Measurements from ENCODE around the gene HCFC1.
A peak's percentile ranks its signal among the peaks of the same experiment; 100 is the strongest.

The HCFC1 gene

GRCh38 chrX:153967536-153968224, 3.9 kb downstream of the HCFC1 start:
- Mint-ChIP-seq H3K4me3 (peak overlapping the region; percentile 99), H3K27ac (ENCODE audit: low read depth) (peak overlapping the region; percentile 97), H3K36me3 (ENCODE audit: insufficient read depth) (peaks cover 17% of the 10 kb centered on the region), H3K4me1 (peaks cover 24% of the 10 kb centered on the region), H3K27me3 (no peaks in the 10 kb centered on the region), H3K9me3 (no peaks in the 10 kb centered on the region)
- no peak for DNase-seq (ENCODE audit: low spot score in 2 of 2)
- ATAC-seq (replicated peaks; ENCODE audit: extremely low read depth, poor library complexity, severe bottlenecking) = no peak

- peaks cover 16% of the 10 kb centered on the region for H3K36me3 Mint-ChIP-seq (ENCODE audit: insufficient read depth)
- H3K9me3 Mint-ChIP-seq = no peaks in the 10 kb centered on the region
- peak overlapping the region; percentile 99 for H3K4me3 Mint-ChIP-seq
- H3K27me3 Mint-ChIP-seq = no peaks in the 10 kb centered on the region
- DNase-seq (ENCODE audit: low spot score in 2 of 2) = peak in 1 of 2 donors; percentile 38
- peak overlapping the region; percentile 97 for H3K27ac Mint-ChIP-seq (ENCODE audit: low read depth)
- ATAC-seq (replicated peaks; ENCODE audit: extremely low read depth, poor library complexity, severe bottlenecking) = no peak
- peaks cover 24% of the 10 kb centered on the region for H3K4me1 Mint-ChIP-seq
Measured at GRCh38 chrX:153966841-153967535, 4.6 kb downstream of the HCFC1 start.

GRCh38 chrX:153966283-153966688, 5.3 kb downstream of the HCFC1 start:
- DNase-seq (ENCODE audit: low spot score in 2 of 2) (no peak), ATAC-seq (replicated peaks; ENCODE audit: extremely low read depth, poor library complexity, severe bottlenecking) (no peak)
- peak overlapping the region; percentile 99 for H3K4me3 Mint-ChIP-seq
- H3K9me3 Mint-ChIP-seq = no peaks in the 10 kb centered on the region
- peaks cover 15% of the 10 kb centered on the region for H3K36me3 Mint-ChIP-seq (ENCODE audit: insufficient read depth)
- H3K4me1 Mint-ChIP-seq = peaks cover 24% of the 10 kb centered on the region
- peak overlapping the region; percentile 97 for H3K27ac Mint-ChIP-seq (ENCODE audit: low read depth)
- no peaks in the 10 kb centered on the region for H3K27me3 Mint-ChIP-seq

GRCh38 chrX:153965406-153965805, 6.2 kb downstream of the HCFC1 start:
- no peaks in the 10 kb centered on the region for H3K9me3 Mint-ChIP-seq
- peak overlapping the region; percentile 97 for H3K27ac Mint-ChIP-seq (ENCODE audit: low read depth)

GRCh38 chrX:153964105-153964504, 7.5 kb downstream of the HCFC1 start:
- H3K27ac Mint-ChIP-seq (ENCODE audit: low read depth) = no peak overlapping the region
- ATAC-seq (replicated peaks; ENCODE audit: extremely low read depth, poor library complexity, severe bottlenecking) (no peak), DNase-seq (ENCODE audit: low spot score in 2 of 2) (no peak)
- no peaks in the 10 kb centered on the region for H3K27me3 Mint-ChIP-seq
- no peaks in the 10 kb centered on the region for H3K9me3 Mint-ChIP-seq
- H3K36me3 Mint-ChIP-seq (ENCODE audit: insufficient read depth) = peaks cover 15% of the 10 kb centered on the region
- H3K4me1 Mint-ChIP-seq = peaks cover 24% of the 10 kb centered on the region
- H3K4me3 Mint-ChIP-seq = no peak overlapping the region

More at GRCh38 chrX:153965406-153965805, 6.2 kb downstream of the HCFC1 start:
- ATAC-seq (replicated peaks; ENCODE audit: extremely low read depth, poor library complexity, severe bottlenecking) = no peak
- Mint-ChIP-seq H3K4me1 (peaks cover 24% of the 10 kb centered on the region), H3K4me3 (peak overlapping the region; percentile 7), H3K27me3 (no peaks in the 10 kb centered on the region), H3K36me3 (ENCODE audit: insufficient read depth) (peaks cover 16% of the 10 kb centered on the region)
- DNase-seq (ENCODE audit: low spot score in 2 of 2) = no peak

- ATAC-seq (replicated peaks; ENCODE audit: extremely low read depth, poor library complexity, severe bottlenecking) = no peak
- Mint-ChIP-seq H3K27ac (ENCODE audit: low read depth) (no peak overlapping the region), H3K27me3 (no peaks in the 10 kb centered on the region), H3K4me3 (no peak overlapping the region), H3K9me3 (no peaks in the 10 kb centered on the region), H3K4me1 (peaks cover 24% of the 10 kb centered on the region), H3K36me3 (ENCODE audit: insufficient read depth) (peaks cover 15% of the 10 kb centered on the region)
- DNase-seq (ENCODE audit: low spot score in 2 of 2) = no peak
Measured at GRCh38 chrX:153963546-153963945, 8.1 kb downstream of the HCFC1 start.

- no peaks in the 10 kb centered on the region for H3K27me3 Mint-ChIP-seq
- H3K9me3 Mint-ChIP-seq = no peaks in the 10 kb centered on the region
- H3K4me3 Mint-ChIP-seq = no peak overlapping the region
- H3K27ac Mint-ChIP-seq (ENCODE audit: low read depth) = no peak overlapping the region
- H3K36me3 Mint-ChIP-seq (ENCODE audit: insufficient read depth) = peaks cover 18% of the 10 kb centered on the region
- ATAC-seq (replicated peaks; ENCODE audit: extremely low read depth, poor library complexity, severe bottlenecking) (no peak), DNase-seq (ENCODE audit: low spot score in 2 of 2) (no peak)
- H3K4me1 Mint-ChIP-seq = peaks cover 3% of the 10 kb centered on the region
Measured at GRCh38 chrX:153961292-153961691, 10.3 kb downstream of the HCFC1 start.

- Mint-ChIP-seq H3K27ac (ENCODE audit: low read depth) (no peak overlapping the region), H3K4me1 (no peaks in the 10 kb centered on the region), H3K27me3 (no peaks in the 10 kb centered on the region), H3K9me3 (no peaks in the 10 kb centered on the region), H3K4me3 (no peak overlapping the region), H3K36me3 (ENCODE audit: insufficient read depth) (peaks cover 19% of the 10 kb centered on the region)
- ATAC-seq (replicated peaks; ENCODE audit: extremely low read depth, poor library complexity, severe bottlenecking) (no peak), DNase-seq (ENCODE audit: low spot score in 2 of 2) (no peak)
Measured at GRCh38 chrX:153960786-153961185, 10.8 kb downstream of the HCFC1 start.

GRCh38 chrX:153960077-153960476, 11.5 kb downstream of the HCFC1 start:
- DNase-seq (ENCODE audit: low spot score in 2 of 2) = no peak
- Mint-ChIP-seq H3K4me3 (no peak overlapping the region), H3K36me3 (ENCODE audit: insufficient read depth) (peaks cover 22% of the 10 kb centered on the region), H3K27me3 (no peaks in the 10 kb centered on the region), H3K27ac (ENCODE audit: low read depth) (no peak overlapping the region), H3K4me1 (no peaks in the 10 kb centered on the region), H3K9me3 (no peaks in the 10 kb centered on the region)
- no peak for ATAC-seq (replicated peaks; ENCODE audit: extremely low read depth, poor library complexity, severe bottlenecking)

- H3K36me3 Mint-ChIP-seq (ENCODE audit: insufficient read depth) = peaks cover 24% of the 10 kb centered on the region
- H3K27me3 Mint-ChIP-seq = no peaks in the 10 kb centered on the region
- H3K4me1 Mint-ChIP-seq = no peaks in the 10 kb centered on the region
- no peak for ATAC-seq (replicated peaks; ENCODE audit: extremely low read depth, poor library complexity, severe bottlenecking)
- H3K9me3 Mint-ChIP-seq = no peaks in the 10 kb centered on the region
- no peak overlapping the region for H3K4me3 Mint-ChIP-seq
- no peak for DNase-seq (ENCODE audit: low spot score in 2 of 2)
- no peak overlapping the region for H3K27ac Mint-ChIP-seq (ENCODE audit: low read depth)
Measured at GRCh38 chrX:153959649-153960048, 12.0 kb downstream of the HCFC1 start.

GRCh38 chrX:153958605-153959004, 13.0 kb downstream of the HCFC1 start:
- no peak for ATAC-seq (replicated peaks; ENCODE audit: extremely low read depth, poor library complexity, severe bottlenecking)
- H3K4me3 Mint-ChIP-seq = no peak overlapping the region
- DNase-seq (ENCODE audit: low spot score in 2 of 2) = no peak
- H3K27ac Mint-ChIP-seq (ENCODE audit: low read depth) = no peak overlapping the region
- no peaks in the 10 kb centered on the region for H3K27me3 Mint-ChIP-seq
- H3K36me3 Mint-ChIP-seq (ENCODE audit: insufficient read depth) = peaks cover 33% of the 10 kb centered on the region
- no peaks in the 10 kb centered on the region for H3K9me3 Mint-ChIP-seq
- H3K4me1 Mint-ChIP-seq = no peaks in the 10 kb centered on the region

- peaks cover 43% of the 10 kb centered on the region for H3K36me3 Mint-ChIP-seq (ENCODE audit: insufficient read depth)
- H3K27ac Mint-ChIP-seq (ENCODE audit: low read depth) = peak overlapping the region; percentile 80
- DNase-seq (ENCODE audit: low spot score in 2 of 2) (no peak), ATAC-seq (replicated peaks; ENCODE audit: extremely low read depth, poor library complexity, severe bottlenecking) (no peak)
- no peaks in the 10 kb centered on the region for H3K4me1 Mint-ChIP-seq
- H3K27me3 Mint-ChIP-seq = no peaks in the 10 kb centered on the region
- H3K4me3 Mint-ChIP-seq = no peak overlapping the region
- no peaks in the 10 kb centered on the region for H3K9me3 Mint-ChIP-seq
Measured at GRCh38 chrX:153957224-153957623, 14.4 kb downstream of the HCFC1 start.
